ENCODE measurements around the gene RBMS1.

DNA sequence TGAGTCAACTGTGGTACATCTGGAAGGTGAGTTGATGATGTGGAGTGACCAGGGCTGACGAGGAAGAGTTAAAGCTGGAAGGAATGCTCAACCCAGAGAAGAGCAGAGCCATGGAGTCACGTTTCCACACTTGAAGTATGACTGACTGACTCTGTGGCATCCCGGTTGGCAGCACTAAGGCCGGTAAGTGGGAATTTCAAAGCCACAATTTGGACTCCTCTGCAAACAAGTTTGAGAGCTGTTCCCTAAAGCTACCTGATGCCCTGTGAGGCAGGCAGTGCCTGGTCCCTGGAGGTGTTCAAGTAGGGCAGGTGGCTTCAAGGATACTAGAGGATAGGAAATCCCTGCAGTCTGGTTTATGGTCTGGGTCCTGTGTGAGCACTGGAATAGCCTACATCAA, 224.2 kb downstream of the RBMS1 start:
- TF ChIP-seq GABPA (IDR thresholded peaks at IDR 0.05 in 1 of 2, conservative IDR thresholded peaks at IDR 0.05 in 1 of 2), result no peak
- no peak for TF ChIP-seq TAF1 (conservative IDR thresholded peaks at IDR 0.05)
- TF ChIP-seq, protein P1, sequence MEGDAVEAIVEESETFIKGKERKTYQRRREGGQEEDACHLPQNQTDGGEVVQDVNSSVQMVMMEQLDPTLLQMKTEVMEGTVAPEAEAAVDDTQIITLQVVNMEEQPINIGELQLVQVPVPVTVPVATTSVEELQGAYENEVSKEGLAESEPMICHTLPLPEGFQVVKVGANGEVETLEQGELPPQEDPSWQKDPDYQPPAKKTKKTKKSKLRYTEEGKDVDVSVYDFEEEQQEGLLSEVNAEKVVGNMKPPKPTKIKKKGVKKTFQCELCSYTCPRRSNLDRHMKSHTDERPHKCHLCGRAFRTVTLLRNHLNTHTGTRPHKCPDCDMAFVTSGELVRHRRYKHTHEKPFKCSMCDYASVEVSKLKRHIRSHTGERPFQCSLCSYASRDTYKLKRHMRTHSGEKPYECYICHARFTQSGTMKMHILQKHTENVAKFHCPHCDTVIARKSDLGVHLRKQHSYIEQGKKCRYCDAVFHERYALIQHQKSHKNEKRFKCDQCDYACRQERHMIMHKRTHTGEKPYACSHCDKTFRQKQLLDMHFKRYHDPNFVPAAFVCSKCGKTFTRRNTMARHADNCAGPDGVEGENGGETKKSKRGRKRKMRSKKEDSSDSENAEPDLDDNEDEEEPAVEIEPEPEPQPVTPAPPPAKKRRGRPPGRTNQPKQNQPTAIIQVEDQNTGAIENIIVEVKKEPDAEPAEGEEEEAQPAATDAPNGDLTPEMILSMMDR (IDR thresholded peaks at IDR 0.05; ENCODE audit: low read depth, low read length, missing input control), result no peak
- TF ChIP-seq SP1 (IDR thresholded peaks at IDR 0.05), result no peak
